Gastrocnemius medialis (tissue), 4 donors: Measurements from ENCODE around the gene RPL13.

Source experiments
- POLR2A ChIP-seq, 2 donors: fragments of 450-650 bp; IDR thresholded peaks; one replicate each; pipeline ENCODE4 v1.6.1; 2017; ENCODE audit warnings: antibody characterized with exemption in 2 of 2, mild to moderate bottlenecking in 2 of 2, moderate library complexity in 2 of 2
- TF ChIP-seq, protein P1 (sequence below), 5 experiments: fragments of 450-650 bp in 3 of 5; fragments of 200-600 bp in 2 of 5; sonication (generic) in 2 of 5; IDR thresholded peaks in 4 of 5; conservative IDR thresholded peaks in 1 of 5; 1 replicate in 4 of 5; 2 replicates in 1 of 5; pipeline ENCODE4 v1.5.1; 2016 to 2019; ENCODE audit warnings: antibody characterized with exemption in 5 of 5, mild to moderate bottlenecking in 3 of 5, moderate library complexity in 3 of 5

DNA sequence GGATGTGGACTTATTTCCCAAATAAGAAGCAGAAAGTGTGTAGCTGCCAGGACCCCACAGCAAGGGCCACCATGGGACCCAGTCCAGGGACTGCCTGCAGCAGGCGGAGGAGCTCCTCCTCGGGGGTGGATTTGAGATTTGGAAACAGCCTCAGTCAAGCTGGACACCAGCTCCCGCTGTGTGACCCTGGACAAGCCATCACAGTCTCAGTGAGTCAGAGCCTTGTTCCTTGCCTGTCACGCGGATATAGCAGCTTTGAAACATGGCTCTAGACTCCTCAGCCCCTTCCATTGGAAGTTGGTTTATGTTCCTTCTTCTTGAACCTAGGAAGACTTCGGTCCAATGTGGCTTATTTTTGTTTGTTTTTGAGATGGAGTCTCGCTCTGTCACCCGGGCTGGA is 40.5 kb downstream of the RPL13 start:
- TF ChIP-seq, protein P1, sequence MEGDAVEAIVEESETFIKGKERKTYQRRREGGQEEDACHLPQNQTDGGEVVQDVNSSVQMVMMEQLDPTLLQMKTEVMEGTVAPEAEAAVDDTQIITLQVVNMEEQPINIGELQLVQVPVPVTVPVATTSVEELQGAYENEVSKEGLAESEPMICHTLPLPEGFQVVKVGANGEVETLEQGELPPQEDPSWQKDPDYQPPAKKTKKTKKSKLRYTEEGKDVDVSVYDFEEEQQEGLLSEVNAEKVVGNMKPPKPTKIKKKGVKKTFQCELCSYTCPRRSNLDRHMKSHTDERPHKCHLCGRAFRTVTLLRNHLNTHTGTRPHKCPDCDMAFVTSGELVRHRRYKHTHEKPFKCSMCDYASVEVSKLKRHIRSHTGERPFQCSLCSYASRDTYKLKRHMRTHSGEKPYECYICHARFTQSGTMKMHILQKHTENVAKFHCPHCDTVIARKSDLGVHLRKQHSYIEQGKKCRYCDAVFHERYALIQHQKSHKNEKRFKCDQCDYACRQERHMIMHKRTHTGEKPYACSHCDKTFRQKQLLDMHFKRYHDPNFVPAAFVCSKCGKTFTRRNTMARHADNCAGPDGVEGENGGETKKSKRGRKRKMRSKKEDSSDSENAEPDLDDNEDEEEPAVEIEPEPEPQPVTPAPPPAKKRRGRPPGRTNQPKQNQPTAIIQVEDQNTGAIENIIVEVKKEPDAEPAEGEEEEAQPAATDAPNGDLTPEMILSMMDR (IDR thresholded peaks at IDR 0.05 in 4 of 5, conservative IDR thresholded peaks at IDR 0.05 in 1 of 5), result no peak
- no peak for TF ChIP-seq POLR2A (IDR thresholded peaks at IDR 0.05)
